ENCODE data around the gene CFAP43.

- TF ChIP-seq CTCF (IDR thresholded peaks at IDR 0.05) (no peak), POLR2AphosphoS5 (IDR thresholded peaks at IDR 0.05) (no peak), POLR2A (IDR thresholded peaks at IDR 0.05) (no peak), EP300 (IDR thresholded peaks at IDR 0.05) (no peak)
Measured at GRCh38 chr10:104279550-104280259, 47.5 kb upstream of the CFAP43 start.

All from sigmoid colon (tissue), 4 donors.